ENCODE results near the gene INTS3. TPM values are rescaled to one million over a fixed set of nuclear protein-coding genes. Genes with fewer than 3 reads are reported as not detected.
"Not testable (repeated sequence)": the region's sequence is repeated elsewhere in the genome, so short reads cannot be mapped to it uniquely, and the experiment has no call there.

INTS3 gene
- total RNA-seq, 5 donors from 2014 or later (not counting 1 experiment from before 2014, with no cell fraction given): 45.9 to 57.7 (median 48.5) TPM

DNA sequence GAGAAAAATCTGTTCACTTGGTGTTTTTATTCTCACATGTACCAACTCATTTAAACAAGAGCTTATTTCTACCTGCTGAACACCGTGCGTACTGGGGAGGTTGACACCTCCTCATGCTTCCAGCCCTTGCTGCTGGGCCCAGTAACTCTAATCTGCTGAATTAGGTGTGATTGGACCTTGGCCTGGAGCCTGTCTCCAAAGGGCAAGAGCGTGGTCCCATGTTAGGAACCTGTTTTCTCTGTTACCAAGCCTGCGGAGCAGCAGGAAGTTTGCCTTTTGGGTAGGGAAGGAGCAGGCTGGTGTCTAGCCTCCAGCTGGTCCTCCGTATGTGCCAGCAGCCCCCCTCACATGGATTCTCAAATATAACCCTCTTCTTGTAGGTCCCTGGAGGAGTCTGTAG lies 36.5 kb downstream of the INTS3 start:
- H3K4me3 ChIP-seq (ENCODE audit: control insufficient read depth in 1 of 2, extremely low read depth in 1 of 2, low read length in 1 of 2): no peak overlapping the region
- H3K4me3 Mint-ChIP-seq: no peak overlapping the region
- no peaks in the 10 kb centered on the region for H3K9me3 ChIP-seq
- no peaks in the 10 kb centered on the region for H3K27me3 Mint-ChIP-seq
- no peaks in the 10 kb centered on the region for H3K4me1 Mint-ChIP-seq
- WGBS (ENCODE audit: insufficient coverage): no CpG with 5 or more reads among the region's 5 CpGs
- H3K9me3 Mint-ChIP-seq: no peaks in the 10 kb centered on the region
- no peak for ATAC-seq (replicated peaks in 1 of 4)
- POLR2A ChIA-PET: no interaction called here
- CTCF ChIA-PET: no interaction called here
- peaks cover 11 to 70% of the 10 kb centered on the region in 2 donors for H3K36me3 ChIP-seq (ENCODE audit: control insufficient read depth in 2 of 2, extremely low read depth in 1 of 2, insufficient read depth in 1 of 2, low read length in 1 of 2)
- H3K4me1 ChIP-seq (ENCODE audit: control insufficient read depth in 1 of 2, extremely low read depth in 1 of 2, insufficient read depth in 2 of 2, low read length in 2 of 2): no peaks in the 10 kb centered on the region
- DNase-seq: no peak
- H3K36me3 Mint-ChIP-seq: peaks cover 54% of the 10 kb centered on the region
- no peaks in the 10 kb centered on the region for H3K27me3 ChIP-seq (replicated peaks in 1 of 2; ENCODE audit: control insufficient read depth in 2 of 2, extremely low read depth in 1 of 2, insufficient read depth in 2 of 2, low read length in 1 of 2)
- no peak overlapping the region for H3K27ac ChIP-seq (ENCODE audit: low read length)
- no peak overlapping the region for H3K27ac Mint-ChIP-seq

DNA sequence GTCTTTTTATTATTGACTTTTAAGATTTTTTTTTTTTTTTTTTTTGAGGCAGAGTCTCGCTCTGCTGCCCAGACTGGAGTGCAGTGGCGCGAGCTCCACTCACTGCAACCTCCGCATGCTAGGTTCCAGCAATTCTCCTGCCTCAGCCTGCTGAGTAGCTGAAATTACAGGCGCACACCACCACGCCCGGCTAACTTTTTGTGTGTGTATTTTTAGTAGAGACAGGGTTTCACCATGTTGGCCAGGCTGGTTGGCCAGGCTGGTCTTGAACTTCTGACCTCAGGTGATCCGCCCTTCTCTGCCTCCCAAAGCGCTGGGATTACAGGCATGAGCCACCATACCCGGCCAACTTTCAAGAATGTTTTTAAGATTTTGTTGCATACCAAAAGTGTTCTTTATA lies 38.8 kb downstream of the INTS3 start:
- not testable (repeated sequence) for H3K27me3 Mint-ChIP-seq; H3K9me3 Mint-ChIP-seq; H3K4me3 Mint-ChIP-seq; H3K27ac Mint-ChIP-seq; H3K4me1 ChIP-seq (ENCODE audit: control insufficient read depth in 1 of 2, extremely low read depth in 1 of 2, insufficient read depth in 2 of 2, low read length in 2 of 2); H3K9me3 ChIP-seq; H3K4me3 ChIP-seq (ENCODE audit: control insufficient read depth in 1 of 2, extremely low read depth in 1 of 2, low read length in 1 of 2); ATAC-seq (replicated peaks in 1 of 4); H3K27me3 ChIP-seq (replicated peaks in 1 of 2; ENCODE audit: control insufficient read depth in 2 of 2, extremely low read depth in 1 of 2, insufficient read depth in 2 of 2, low read length in 1 of 2); H3K27ac ChIP-seq (ENCODE audit: low read length); DNase-seq; H3K4me1 Mint-ChIP-seq
- CTCF ChIA-PET: interaction anchor here in 1 of 2 donors (0.7 kb wide), 1 partner anchor 220 kb away, joined by 5 read pairs; the partner anchor contains the start of gene RAB13
- H3K36me3 Mint-ChIP-seq: peaks cover 58% of the 10 kb centered on the region
- peaks cover 5 to 64% of the 10 kb centered on the region in 2 donors for H3K36me3 ChIP-seq (ENCODE audit: control insufficient read depth in 2 of 2, extremely low read depth in 1 of 2, insufficient read depth in 1 of 2, low read length in 1 of 2)
- WGBS (ENCODE audit: insufficient coverage): 95% methylated on average over 4 of the region's 10 CpGs
- POLR2A ChIA-PET: interaction anchor here in 1 of 2 donors (0.6 kb wide), 1 partner anchor 14 kb away, joined by 3 read pairs; no protein-coding TSS in a partner anchor

DNA sequence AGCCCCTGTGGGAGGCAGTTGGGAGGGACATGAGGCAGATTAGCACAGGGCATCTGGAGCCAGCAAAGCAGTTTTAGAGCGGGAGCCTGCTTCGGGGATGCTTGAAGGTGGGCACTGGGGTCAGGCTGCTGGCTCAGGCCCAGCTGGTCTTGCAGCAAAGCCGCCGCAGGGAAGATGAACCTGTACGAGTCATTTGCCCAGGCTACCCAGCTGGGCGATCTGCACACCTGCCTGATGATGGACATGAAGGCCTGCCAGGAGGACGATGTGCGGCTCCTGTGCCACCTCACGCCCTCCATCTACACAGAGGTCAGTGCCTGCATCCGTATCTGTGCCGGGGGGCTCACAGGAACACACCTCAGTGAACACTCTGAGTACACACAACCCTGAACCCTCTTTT lies 39.7 kb downstream of the INTS3 start:
- WGBS (ENCODE audit: insufficient coverage): 96% methylated on average over 9 of the region's 11 CpGs
- CTCF ChIA-PET: no interaction called here
- H3K4me3 Mint-ChIP-seq: no peak overlapping the region

DNA sequence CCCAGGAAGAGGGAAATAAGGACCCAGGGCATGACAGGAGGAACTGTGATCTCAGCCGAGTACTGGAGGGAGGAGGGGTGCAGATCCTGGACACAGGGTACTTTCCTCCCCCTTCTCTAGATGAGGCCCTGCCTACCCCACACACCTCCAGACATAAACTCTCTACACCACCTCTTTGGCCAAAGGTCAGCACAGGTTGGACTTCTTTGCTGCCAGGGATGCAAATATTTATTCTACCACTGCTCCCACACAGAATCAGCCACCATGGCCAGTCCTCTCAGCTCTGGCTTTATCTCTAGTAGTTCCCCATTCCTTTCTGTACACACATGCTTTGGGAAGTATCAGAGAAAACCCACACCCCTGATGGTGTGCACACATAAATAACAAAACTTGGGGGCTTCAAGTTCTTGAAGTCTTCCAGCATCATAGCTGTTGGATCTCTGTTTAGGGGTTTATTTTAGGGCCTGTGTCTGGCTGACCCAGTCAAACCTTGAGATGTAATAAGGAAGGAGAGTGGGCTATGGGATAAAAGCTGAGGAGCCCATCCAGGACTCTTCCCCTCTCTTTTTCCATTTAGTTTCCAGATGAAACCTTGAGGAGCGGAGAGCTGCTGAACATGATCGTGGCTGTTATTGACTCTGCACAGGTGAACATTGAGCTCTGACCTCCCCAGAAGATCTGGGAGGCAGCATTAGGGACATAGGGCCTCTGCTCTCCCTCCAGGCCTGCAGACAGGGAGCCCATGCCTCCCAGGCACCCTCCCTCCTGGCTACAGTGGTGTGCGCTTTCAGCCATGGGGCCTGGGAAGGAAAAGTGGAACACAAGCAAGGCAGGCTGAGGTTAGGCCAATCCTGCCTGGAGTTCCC lies 40.7 kb downstream of the INTS3 start:
- peaks cover 0 to 2% (median under 1%) of the 10 kb centered on the region in 3 donors for H3K4me1 Mint-ChIP-seq
- H3K9me3 Mint-ChIP-seq: no peaks in the 10 kb centered on the region
- Histone ChIP-seq H3K9me3 (no peaks in the 10 kb centered on the region), H3K27me3 (replicated peaks in 1 of 2; ENCODE audit: control insufficient read depth in 2 of 2, extremely low read depth in 1 of 2, insufficient read depth in 2 of 2, low read length in 1 of 2) (no peaks in the 10 kb centered on the region), H3K27ac (ENCODE audit: low read length) (no peak overlapping the region), H3K4me1 (ENCODE audit: control insufficient read depth in 1 of 2, extremely low read depth in 1 of 2, insufficient read depth in 2 of 2, low read length in 2 of 2) (peaks cover 0 to 3% of the 10 kb centered on the region in 2 experiments), H3K36me3 (ENCODE audit: control insufficient read depth in 2 of 2, extremely low read depth in 1 of 2, insufficient read depth in 1 of 2, low read length in 1 of 2) (peaks cover 8 to 60% of the 10 kb centered on the region in 2 donors), H3K4me3 (ENCODE audit: control insufficient read depth in 1 of 2, extremely low read depth in 1 of 2, low read length in 1 of 2) (no peak overlapping the region)
- ChIA-PET POLR2A (interaction anchor here in 1 of 2 donors (0.6 kb wide), 1 partner anchor 95 kb away, joined by 6 read pairs; no protein-coding TSS in a partner anchor), CTCF (no interaction called here)
- no peak overlapping the region for H3K4me3 Mint-ChIP-seq
- H3K27ac Mint-ChIP-seq: peak overlapping the region; percentile 27 to 39
- H3K36me3 Mint-ChIP-seq: peaks cover 49% of the 10 kb centered on the region
- ATAC-seq (replicated peaks in 1 of 4) (no peak), DNase-seq (no peak)
- WGBS (ENCODE audit: insufficient coverage): 100% methylated on average over 2 of the region's 4 CpGs
- H3K27me3 Mint-ChIP-seq: no peaks in the 10 kb centered on the region

More for the DNA sequence above, 39.7 kb downstream of the INTS3 start:
- no peak overlapping the region for H3K27ac ChIP-seq (ENCODE audit: low read length)
- no peaks in the 10 kb centered on the region for H3K27me3 ChIP-seq (replicated peaks in 1 of 2; ENCODE audit: control insufficient read depth in 2 of 2, extremely low read depth in 1 of 2, insufficient read depth in 2 of 2, low read length in 1 of 2)
- H3K36me3 Mint-ChIP-seq: peaks cover 55% of the 10 kb centered on the region
- ATAC-seq (replicated peaks in 1 of 4): no peak
- no peaks in the 10 kb centered on the region for H3K27me3 Mint-ChIP-seq
- H3K9me3 Mint-ChIP-seq: no peaks in the 10 kb centered on the region
- H3K4me1 ChIP-seq (ENCODE audit: control insufficient read depth in 1 of 2, extremely low read depth in 1 of 2, insufficient read depth in 2 of 2, low read length in 2 of 2): no peaks in the 10 kb centered on the region
- no peak for DNase-seq
- POLR2A ChIA-PET: no interaction called here
- no peaks in the 10 kb centered on the region for H3K9me3 ChIP-seq
- H3K4me3 ChIP-seq (ENCODE audit: control insufficient read depth in 1 of 2, extremely low read depth in 1 of 2, low read length in 1 of 2): no peak overlapping the region
- H3K27ac Mint-ChIP-seq: no peak overlapping the region
- peaks cover 8 to 64% of the 10 kb centered on the region in 2 donors for H3K36me3 ChIP-seq (ENCODE audit: control insufficient read depth in 2 of 2, extremely low read depth in 1 of 2, insufficient read depth in 1 of 2, low read length in 1 of 2)
- no peaks in the 10 kb centered on the region for H3K4me1 Mint-ChIP-seq

DNA sequence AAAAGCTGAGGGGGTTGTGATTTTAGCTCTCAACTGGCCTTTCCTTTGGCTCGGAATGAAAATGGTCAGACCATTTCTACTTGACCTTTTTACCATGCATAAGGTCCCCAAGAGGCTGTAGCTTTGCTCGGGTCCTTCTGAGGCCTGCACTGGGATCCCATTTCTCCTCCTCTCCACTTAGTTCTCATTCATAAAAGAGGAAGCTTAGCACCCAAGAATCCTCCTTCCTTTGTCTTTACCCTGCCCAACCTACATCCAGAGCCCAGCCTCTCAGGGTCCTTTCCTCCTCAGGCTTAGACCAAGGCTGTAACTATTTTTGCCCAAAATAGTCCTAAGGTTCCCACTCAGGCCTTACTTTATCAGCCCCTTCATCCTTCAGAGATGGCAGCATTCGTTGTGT lies 41.4 kb downstream of the INTS3 start:
- no peaks in the 10 kb centered on the region for H3K9me3 Mint-ChIP-seq
- H3K27ac Mint-ChIP-seq: no peak overlapping the region
- Histone ChIP-seq H3K36me3 (ENCODE audit: control insufficient read depth in 2 of 2, extremely low read depth in 1 of 2, insufficient read depth in 1 of 2, low read length in 1 of 2) (peaks cover 5 to 54% of the 10 kb centered on the region in 2 donors), H3K9me3 (no peaks in the 10 kb centered on the region), H3K4me1 (ENCODE audit: control insufficient read depth in 1 of 2, extremely low read depth in 1 of 2, insufficient read depth in 2 of 2, low read length in 2 of 2) (peaks cover 0 to 9% of the 10 kb centered on the region in 2 experiments), H3K27me3 (replicated peaks in 1 of 2; ENCODE audit: control insufficient read depth in 2 of 2, extremely low read depth in 1 of 2, insufficient read depth in 2 of 2, low read length in 1 of 2) (no peaks in the 10 kb centered on the region), H3K27ac (ENCODE audit: low read length) (no peak overlapping the region), H3K4me3 (ENCODE audit: control insufficient read depth in 1 of 2, extremely low read depth in 1 of 2, low read length in 1 of 2) (no peak overlapping the region)
- ChIA-PET POLR2A (interaction anchor here in 1 of 2 donors (0.6 kb wide), 1 partner anchor 94 kb away, joined by 6 read pairs; no protein-coding TSS in a partner anchor), CTCF (no interaction called here)
- ATAC-seq (replicated peaks in 1 of 4): no peak
- no peak overlapping the region for H3K4me3 Mint-ChIP-seq
- no peaks in the 10 kb centered on the region for H3K27me3 Mint-ChIP-seq
- WGBS (ENCODE audit: insufficient coverage): 92% methylated on average over 3 of the region's 3 CpGs
- DNase-seq: no peak
- peaks cover 46% of the 10 kb centered on the region for H3K36me3 Mint-ChIP-seq
- H3K4me1 Mint-ChIP-seq: peaks cover 0 to 7% (median 7%) of the 10 kb centered on the region in 3 donors

DNA sequence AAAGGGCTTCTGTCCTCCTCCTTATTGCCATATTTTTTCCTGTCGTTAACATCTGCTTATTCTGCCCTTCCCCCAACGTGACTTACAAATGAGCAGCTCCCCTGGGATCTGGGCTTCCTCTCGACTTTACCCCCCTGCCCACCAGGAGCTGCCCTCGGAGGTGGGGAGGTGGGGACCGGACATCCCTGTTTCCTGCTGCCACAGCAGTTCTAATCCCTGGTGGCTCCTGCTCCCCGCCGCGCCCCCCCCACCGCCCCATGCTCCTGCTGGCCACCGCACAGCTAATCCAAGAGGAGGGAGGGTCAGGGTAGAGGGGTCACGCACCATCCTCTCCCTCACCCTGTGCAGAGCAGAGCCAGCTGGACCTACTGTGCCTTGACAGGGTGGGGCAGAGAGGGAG lies 42.9 kb downstream of the INTS3 start:
- WGBS (ENCODE audit: insufficient coverage): no CpG with 5 or more reads among the region's 11 CpGs
- H3K9me3 ChIP-seq: no peaks in the 10 kb centered on the region
- no peak for DNase-seq
- CTCF ChIA-PET: no interaction called here
- H3K36me3 ChIP-seq (ENCODE audit: control insufficient read depth in 2 of 2, extremely low read depth in 1 of 2, insufficient read depth in 1 of 2, low read length in 1 of 2): peaks cover 5 to 45% of the 10 kb centered on the region in 2 donors
- Mint-ChIP-seq H3K4me3 (no peak overlapping the region), H3K27ac (no peak overlapping the region), H3K36me3 (peaks cover 34% of the 10 kb centered on the region), H3K9me3 (no peaks in the 10 kb centered on the region), H3K4me1 (peaks cover 4 to 17% (median 14%) of the 10 kb centered on the region in 3 donors), H3K27me3 (no peaks in the 10 kb centered on the region)
- no peak overlapping the region for H3K27ac ChIP-seq (ENCODE audit: low read length)
- H3K4me3 ChIP-seq (ENCODE audit: control insufficient read depth in 1 of 2, extremely low read depth in 1 of 2, low read length in 1 of 2): no peak overlapping the region
- POLR2A ChIA-PET: no interaction called here
- H3K27me3 ChIP-seq (replicated peaks in 1 of 2; ENCODE audit: control insufficient read depth in 2 of 2, extremely low read depth in 1 of 2, insufficient read depth in 2 of 2, low read length in 1 of 2): no peaks in the 10 kb centered on the region
- H3K4me1 ChIP-seq (ENCODE audit: control insufficient read depth in 1 of 2, extremely low read depth in 1 of 2, insufficient read depth in 2 of 2, low read length in 2 of 2): peaks cover 0 to 21% of the 10 kb centered on the region in 2 experiments
- ATAC-seq (replicated peaks in 1 of 4): no peak

All from T-cell (primary cell).